H1 (cell line): ENCODE measurements around the gene GSX1. TPM values are rescaled to one million over a fixed set of nuclear protein-coding genes. Genes with fewer than 3 reads are reported as not detected.
"Not testable (repeated sequence)": the region's sequence is repeated elsewhere in the genome, so short reads cannot be mapped to it uniquely, and the experiment has no call there.

Experiments
- CTCF ChIA-PET: fragments of 300-600 bp; sonication (Branson Sonifier 250); formaldehyde crosslinking; loops from one replicate; lab custom pipeline; 2021; ENCODE audit not compliant: partially characterized antibody; lab: Charles Lee
- POLR2A ChIA-PET: fragments of 300-600 bp; sonication (Branson Sonifier 250); formaldehyde crosslinking; loops from one replicate; lab custom pipeline; 2021; ENCODE audit warnings: inconsistent platforms; ENCODE audit not compliant: partially characterized antibody; lab: Charles Lee
- DNase-seq, 2 experiments: peaks; one replicate each; pipeline versions ENCODE4 v3.0.0 to v3.0.0-alpha.2; 2010 to 2022; ENCODE audit warnings: low spot score in 2 of 2, low read depth in 1 of 2, mixed read lengths in 1 of 2
- FAIRE-seq: peaks from 2 replicates; lab custom pipeline; 2011; peaks lifted over from hg19 to GRCh38; lab: Jason Lieb, UNC
- H2AFZ ChIP-seq: 2 replicates; pipeline ENCODE4 v1.8.1; 2012; ENCODE audit warnings: low read length, inconsistent platforms
- H2AK5ac ChIP-seq: 2 replicates; pipeline ENCODE4 v1.6.1; 2013; ENCODE audit warnings: low read depth, low read length
- H2BK120ac ChIP-seq: replicated peaks from 2 replicates; pipeline ENCODE3; 2013; ENCODE audit warnings: low read depth, low read length, inconsistent platforms
- H2BK12ac ChIP-seq: 2 replicates; pipeline ENCODE4 v1.6.1; 2013; ENCODE audit warnings: low read depth, low read length
- H2BK15ac ChIP-seq: 2 replicates; pipeline ENCODE4 v1.6.1; 2013; ENCODE audit warnings: low read length
- H2BK20ac ChIP-seq: 2 replicates; pipeline ENCODE4 v1.6.1; 2013; ENCODE audit warnings: low read length
- H2BK5ac ChIP-seq: 2 replicates; pipeline ENCODE4 v1.6.1; 2013; ENCODE audit warnings: low read depth, low read length
- H3K14ac ChIP-seq: 2 replicates; pipeline ENCODE4 v1.6.1; 2013; ENCODE audit warnings: inconsistent platforms; ENCODE audit not compliant: insufficient read length
- H3K18ac ChIP-seq: 2 replicates; pipeline ENCODE4 v1.6.1; 2013; ENCODE audit warnings: low read length; ENCODE audit errors: extremely low read depth
- H3K23ac ChIP-seq: 2 replicates; pipeline ENCODE4 v1.6.1; 2013; ENCODE audit warnings: inconsistent platforms; ENCODE audit not compliant: insufficient read length
- H3K23me2 ChIP-seq: 2 replicates; pipeline ENCODE4 v1.6.1; 2013; ENCODE audit warnings: low read depth, low read length
- H3K27ac ChIP-seq: 2 replicates; pipeline ENCODE4 v1.6.1; 2011; ENCODE audit warnings: low read depth, low read length, inconsistent platforms
- H3K27me3 ChIP-seq, 4 experiments: replicated peaks in 1 of 4; 1 replicate in 1 of 4; 2 replicates in 3 of 4; pipeline versions ENCODE4 v1.6.1 to v1.8.1; 2011 to 2013; ENCODE audit warnings: low read length in 3 of 4, mild to moderate bottlenecking in 3 of 4, inconsistent platforms in 2 of 4, mixed read lengths in 2 of 4, moderate library complexity in 1 of 4; ENCODE audit not compliant: control insufficient read depth in 3 of 4, insufficient read depth in 3 of 4; ENCODE audit errors: extremely low read depth in 1 of 4
- H3K36me3 ChIP-seq, 4 experiments: 2 replicates each; pipeline versions ENCODE4 v1.6.1 to v1.8.1; 2011 to 2013; ENCODE audit warnings: mild to moderate bottlenecking in 4 of 4, low read length in 3 of 4, moderate library complexity in 2 of 4, control low read depth in 1 of 4, inconsistent platforms in 1 of 4; ENCODE audit not compliant: insufficient read depth in 4 of 4, control insufficient read depth in 2 of 4
- H3K4ac ChIP-seq: replicated peaks from 2 replicates; pipeline ENCODE3; 2013; ENCODE audit warnings: low read length, low read depth, mixed read lengths, inconsistent platforms; ENCODE audit not compliant: insufficient read length
- H3K4me1 ChIP-seq, 4 experiments: replicated peaks in 1 of 4; 1 replicate in 1 of 4; 2 replicates in 3 of 4; pipeline versions ENCODE4 v1.6.1 to v1.8.1; 2011 to 2013; ENCODE audit warnings: low read length in 3 of 4, inconsistent platforms in 2 of 4, mixed read lengths in 1 of 4; ENCODE audit not compliant: insufficient read depth in 4 of 4, control insufficient read depth in 3 of 4
- H3K4me2 ChIP-seq, 2 experiments: 2 replicates each; pipeline versions ENCODE4 v1.6.1 to v1.8.1; 2011 to 2013; ENCODE audit warnings: low read depth in 2 of 2, low read length in 2 of 2, control low read depth in 1 of 2, inconsistent platforms in 1 of 2, mild to moderate bottlenecking in 1 of 2; ENCODE audit not compliant: insufficient read depth in 1 of 2
- H3K4me3 ChIP-seq, 4 experiments: fragments of 200-600, 300-600 bp in 1 of 4; sonication (generic), shearing (Covaris generic), sonication (Bioruptor Twin) in 1 of 4; 2 replicates each; pipeline versions ENCODE4 v1.5.1 to v1.8.1; 2011 to 2016; ENCODE audit warnings: low read length in 4 of 4, low read depth in 3 of 4, control low read depth in 2 of 4, inconsistent platforms in 2 of 4, mild to moderate bottlenecking in 2 of 4, mixed read lengths in 1 of 4, moderate library complexity in 1 of 4; ENCODE audit not compliant: insufficient read depth in 2 of 4; ENCODE audit errors: extremely low read depth in 1 of 4
- H3K56ac ChIP-seq: replicated peaks from 2 replicates; pipeline ENCODE3; 2013; ENCODE audit warnings: low read depth, mild to moderate bottlenecking, mixed read lengths, low read length, inconsistent platforms; ENCODE audit not compliant: insufficient read length
- H3K79me1 ChIP-seq: 2 replicates; pipeline ENCODE4 v1.6.1; 2013; ENCODE audit warnings: low read depth, low read length, control low read depth
- H3K79me2 ChIP-seq, 2 experiments: 2 replicates each; pipeline versions ENCODE4 v1.6.1 to v1.8.1; 2012 to 2013; ENCODE audit warnings: low read length in 2 of 2, mild to moderate bottlenecking in 2 of 2, inconsistent platforms in 1 of 2; ENCODE audit not compliant: insufficient read depth in 2 of 2, control insufficient read depth in 1 of 2
- H3K9ac ChIP-seq, 4 experiments: replicated peaks in 1 of 4; 1 replicate in 1 of 4; 2 replicates in 3 of 4; pipeline versions ENCODE4 v1.6.1 to v1.8.1; 2011 to 2013; ENCODE audit warnings: low read depth in 3 of 4, low read length in 3 of 4, control low read depth in 2 of 4, mild to moderate bottlenecking in 2 of 4, moderate library complexity in 2 of 4, inconsistent platforms in 1 of 4; ENCODE audit errors: extremely low read depth in 1 of 4
- H3K9me3 ChIP-seq, 2 experiments: 2 replicates each; pipeline versions ENCODE4 v1.6.1 to v1.8.1; 2012 to 2013; ENCODE audit warnings: mild to moderate bottlenecking in 2 of 2, moderate library complexity in 2 of 2, control low read depth in 1 of 2, inconsistent platforms in 1 of 2, low read depth in 1 of 2, low read length in 1 of 2, mixed read lengths in 1 of 2; ENCODE audit not compliant: insufficient read depth in 2 of 2
- H4K20me1 ChIP-seq, 2 experiments: replicated peaks in 1 of 2; 2 replicates each; pipeline versions ENCODE3 to v1.8.1; 2011 to 2013; ENCODE audit warnings: inconsistent platforms in 2 of 2, low read length in 2 of 2, mild to moderate bottlenecking in 1 of 2; ENCODE audit not compliant: insufficient read depth in 2 of 2, control insufficient read depth in 1 of 2
- H4K5ac ChIP-seq: 2 replicates; pipeline ENCODE4 v1.6.1; 2013; ENCODE audit warnings: low read length, low read depth, mixed read lengths, inconsistent platforms; ENCODE audit not compliant: insufficient read length
- H4K8ac ChIP-seq: 2 replicates; pipeline ENCODE4 v1.8.0; 2013; ENCODE audit warnings: mild to moderate bottlenecking, moderate library complexity, low read length, inconsistent platforms; ENCODE audit not compliant: insufficient read depth; ENCODE audit errors: extremely low read depth
- H4K91ac ChIP-seq: replicated peaks from 2 replicates; pipeline ENCODE3; 2013; ENCODE audit warnings: low read length, mixed read lengths, inconsistent platforms; ENCODE audit not compliant: insufficient read length
- WGBS, 2 experiments: shearing (Covaris generic) in 1 of 2; methylation state at CpG; one replicate each; pipeline versions ENCODE4 v1.1.6 to v1.1.7; 2013 to 2015; ENCODE audit warnings: low lambda C conversion rate in 2 of 2, mixed read lengths in 2 of 2, inconsistent platforms in 1 of 2, low coverage in 1 of 2, missing lambda C conversion rate in 1 of 2; ENCODE audit not compliant: insufficient replicate concordance in 2 of 2, insufficient coverage in 1 of 2, insufficient read length in 1 of 2; ENCODE audit errors: extremely low coverage in 1 of 2, missing lambda C conversion rate in 1 of 2; 5-methylcytosine and 5-hydroxymethylcytosine counted together
- polyA plus RNA-seq, 7 experiments: library from polyadenylated mRNA; depleted of rRNA in 3 of 7; stranded (reverse) in 5 of 7; unstranded in 2 of 7; fragments of >200 nt in 5 of 7; fragments of 200-250 nt in 2 of 7; gene quantifications; 1 replicate in 5 of 7; 2 replicates in 1 of 7; 4 replicates in 1 of 7; pipeline versions ENCODE4 v1.2.1 to v1.2.3, GENCODE V29; 2011 to 2013; ENCODE audit warnings: missing spikeins in 2 of 7, mixed read lengths in 2 of 7
- total RNA-seq: library from RNA; stranded (reverse); fragmentation: NEBNext Ultra II Directional; extraction: Animal tissue kit (Norgen Biotek cat#: 25700); gene quantifications from 2 replicates; pipeline ENCODE4 v1.2.1, GENCODE V29; 2021

The GSX1 gene
- total and polyA plus RNA-seq, 2 of the 8 experiments (the other 6 are each of a cell fraction or from before 2014, with no cell fraction given), result not detected

DNA sequence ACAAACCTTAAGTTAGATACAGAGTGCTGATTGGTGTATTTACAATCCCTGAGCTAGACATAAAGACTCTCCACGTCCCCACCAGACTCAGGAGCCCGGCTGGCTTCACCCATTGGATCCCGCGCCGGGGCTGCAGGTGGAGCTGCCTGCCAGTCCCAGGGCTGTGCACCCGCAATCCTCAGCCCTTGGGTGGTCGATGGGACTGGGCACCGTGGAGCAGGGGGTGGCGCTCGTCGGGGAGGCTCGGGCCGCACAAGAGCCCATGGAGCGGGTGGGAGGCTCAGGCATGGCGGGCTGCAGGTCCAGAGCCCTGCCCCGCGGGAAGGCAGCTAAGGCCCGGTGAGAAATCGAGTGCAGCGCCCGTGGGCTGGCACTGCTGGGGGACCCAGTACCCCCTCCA lies 44.1 kb upstream of the GSX1 start:
- H3K27me3 ChIP-seq, H2BK120ac ChIP-seq, FAIRE-seq, H3K23ac ChIP-seq, H3K79me1 ChIP-seq, H2BK15ac ChIP-seq, H2AFZ ChIP-seq, H3K9ac ChIP-seq, H3K36me3 ChIP-seq, H2BK5ac ChIP-seq, H2BK12ac ChIP-seq, DNase-seq, H3K4me3 ChIP-seq, H3K4me2 ChIP-seq, H3K9me3 ChIP-seq, H2AK5ac ChIP-seq, H4K8ac ChIP-seq, H4K5ac ChIP-seq, H4K91ac ChIP-seq, H3K23me2 ChIP-seq, H3K27ac ChIP-seq, H3K56ac ChIP-seq, H3K4ac ChIP-seq, H4K20me1 ChIP-seq, H3K18ac ChIP-seq, H3K14ac ChIP-seq, H3K79me2 ChIP-seq, H2BK20ac ChIP-seq: not testable (repeated sequence)
- 91% methylated on average over 17 of the region's 21 CpGs; no CpG with 5 or more reads in 1 of the 2 experiments for WGBS, 2 experiments
- ChIA-PET CTCF (interaction anchor here (2.4 kb wide), 1 partner anchor 23 kb away, joined by 9 read pairs; no protein-coding TSS in a partner anchor), POLR2A (interaction anchor here (0.6 kb wide), 1 partner anchor 573 kb away, joined by 3 read pairs; no protein-coding TSS in a partner anchor)
- peaks cover 8 to 18% (median 14%) of the 10 kb centered on the region in 4 experiments for H3K4me1 ChIP-seq
